Measurements from ENCODE around the gene TNNC2. TPM values are rescaled to one million over a fixed set of nuclear protein-coding genes. Genes with fewer than 3 reads are reported as not detected.

TNNC2 gene
- polyA plus RNA-seq, 1 of the 3 experiments (the other 2 are of a cell fraction) = 1.1 TPM

DNA sequence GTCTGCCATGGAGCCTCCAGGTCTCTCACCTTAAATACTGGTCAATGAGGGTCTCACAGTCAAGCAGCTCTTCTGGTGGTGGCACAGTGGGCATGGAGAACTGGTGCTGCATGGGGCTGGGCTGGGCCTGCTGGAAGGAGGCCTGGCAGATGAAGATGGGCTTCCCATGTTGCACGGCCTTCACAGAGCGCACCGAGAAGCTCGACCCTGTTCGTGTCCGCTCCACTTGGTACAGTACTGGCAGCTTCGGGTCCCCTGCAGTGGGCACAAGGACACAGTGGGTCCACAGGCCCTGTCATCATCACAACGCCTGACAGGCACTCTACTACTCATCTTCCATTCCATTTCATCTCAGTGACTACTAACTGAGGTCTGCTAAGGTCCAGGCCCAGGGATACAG, 21.3 kb upstream of the TNNC2 start:
- ChIA-PET CTCF (interaction anchor here (1.6 kb wide), 1 partner anchor 42 kb away, joined by 3 read pairs; no protein-coding TSS in a partner anchor), POLR2A (interaction anchor here (1.5 kb wide), 1 partner anchor 9 kb away, joined by 3 read pairs; no protein-coding TSS in a partner anchor)
- Histone ChIP-seq H3K9ac (no peak overlapping the region), H2AFZ (ENCODE audit: low read depth) (no peak overlapping the region), H3K4me3 (ENCODE audit: low read depth in 2 of 2, low read length in 1 of 2) (no peak overlapping the region), H4K20me1 (ENCODE audit: insufficient read depth) (no peaks in the 10 kb centered on the region), H3K9me3 (no peaks in the 10 kb centered on the region), H3K4me1 (ENCODE audit: control insufficient read depth in 1 of 2, insufficient read depth in 2 of 2, low read depth in 1 of 2, low read length in 1 of 2) (no peaks in the 10 kb centered on the region), H3K4me2 (no peak overlapping the region), H3K27me3 (ENCODE audit: insufficient read depth) (no peaks in the 10 kb centered on the region), H3K27ac (ENCODE audit: low read depth in 2 of 2, low read length in 1 of 2) (no peak overlapping the region), H3K79me2 (ENCODE audit: insufficient read depth) (peaks cover 7% of the 10 kb centered on the region; the same call in 1 of the 2 replicates), H3K36me3 (replicated peaks in 1 of 2; ENCODE audit: control insufficient read depth in 1 of 2, insufficient read depth in 2 of 2, low read length in 1 of 2) (peaks cover 28 to 33% of the 10 kb centered on the region in 2 experiments), H3F3A (replicated peaks; ENCODE audit: insufficient read depth) (peaks cover 3% of the 10 kb centered on the region), H3K9me2 (no peaks in the 10 kb centered on the region)
- TF ChIP-seq, protein P1, sequence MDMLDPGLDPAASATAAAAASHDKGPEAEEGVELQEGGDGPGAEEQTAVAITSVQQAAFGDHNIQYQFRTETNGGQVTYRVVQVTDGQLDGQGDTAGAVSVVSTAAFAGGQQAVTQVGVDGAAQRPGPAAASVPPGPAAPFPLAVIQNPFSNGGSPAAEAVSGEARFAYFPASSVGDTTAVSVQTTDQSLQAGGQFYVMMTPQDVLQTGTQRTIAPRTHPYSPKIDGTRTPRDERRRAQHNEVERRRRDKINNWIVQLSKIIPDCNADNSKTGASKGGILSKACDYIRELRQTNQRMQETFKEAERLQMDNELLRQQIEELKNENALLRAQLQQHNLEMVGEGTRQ (IDR thresholded peaks at IDR 0.05; ENCODE audit: borderline replicate concordance, low read depth, low read length) = no peak
- TF ChIP-seq MEF2A (IDR thresholded peaks at IDR 0.05; ENCODE audit: borderline replicate concordance, low read depth) (no peak), CHD2 (IDR thresholded peaks at IDR 0.05; ENCODE audit: low read length, partially characterized antibody) (no peak), NRF1 (IDR thresholded peaks at IDR 0.05; ENCODE audit: low read depth, low read length) (no peak), FOSL2 (IDR thresholded peaks at IDR 0.05; ENCODE audit: borderline replicate concordance, low read depth) (no peak), EP300 (IDR thresholded peaks at IDR 0.05; ENCODE audit: borderline replicate concordance in 1 of 2, low read depth in 1 of 2, low read length in 1 of 2) (no peak), MXI1 (IDR thresholded peaks at IDR 0.05; ENCODE audit: low read depth, low read length) (no peak), FOXJ3 (CRISPR knock-in tag; IDR thresholded peaks at IDR 0.05) (no peak), JUND (IDR thresholded peaks at IDR 0.05) (no peak), SMC3 (IDR thresholded peaks at IDR 0.05; ENCODE audit: low read depth, low read length) (no peak), NFIC (IDR thresholded peaks at IDR 0.05; ENCODE audit: borderline replicate concordance) (no peak), EZH2phosphoT487 (IDR thresholded peaks at IDR 0.05; ENCODE audit: borderline replicate concordance, low read depth) (no peak), RFX5 (IDR thresholded peaks at IDR 0.05; ENCODE audit: low read length) (no peak), TEAD4 (IDR thresholded peaks at IDR 0.05; ENCODE audit: borderline replicate concordance, insufficient read depth) (no peak), RAD21 (IDR thresholded peaks at IDR 0.05; ENCODE audit: low read length) (no peak), YY1 (IDR thresholded peaks at IDR 0.05; ENCODE audit: low read depth) (no peak), FOXM1 (IDR thresholded peaks at IDR 0.05; ENCODE audit: low read depth) (no peak), RXRA (IDR thresholded peaks at IDR 0.05; ENCODE audit: borderline replicate concordance, low read depth) (no peak)
- TF ChIP-seq, protein P2, sequence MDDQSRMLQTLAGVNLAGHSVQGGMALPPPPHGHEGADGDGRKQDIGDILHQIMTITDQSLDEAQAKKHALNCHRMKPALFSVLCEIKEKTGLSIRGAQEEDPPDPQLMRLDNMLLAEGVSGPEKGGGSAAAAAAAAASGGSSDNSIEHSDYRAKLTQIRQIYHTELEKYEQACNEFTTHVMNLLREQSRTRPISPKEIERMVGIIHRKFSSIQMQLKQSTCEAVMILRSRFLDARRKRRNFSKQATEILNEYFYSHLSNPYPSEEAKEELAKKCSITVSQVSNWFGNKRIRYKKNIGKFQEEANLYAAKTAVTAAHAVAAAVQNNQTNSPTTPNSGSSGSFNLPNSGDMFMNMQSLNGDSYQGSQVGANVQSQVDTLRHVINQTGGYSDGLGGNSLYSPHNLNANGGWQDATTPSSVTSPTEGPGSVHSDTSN (IDR thresholded peaks at IDR 0.05) = no peak
- TF ChIP-seq, protein P3, sequence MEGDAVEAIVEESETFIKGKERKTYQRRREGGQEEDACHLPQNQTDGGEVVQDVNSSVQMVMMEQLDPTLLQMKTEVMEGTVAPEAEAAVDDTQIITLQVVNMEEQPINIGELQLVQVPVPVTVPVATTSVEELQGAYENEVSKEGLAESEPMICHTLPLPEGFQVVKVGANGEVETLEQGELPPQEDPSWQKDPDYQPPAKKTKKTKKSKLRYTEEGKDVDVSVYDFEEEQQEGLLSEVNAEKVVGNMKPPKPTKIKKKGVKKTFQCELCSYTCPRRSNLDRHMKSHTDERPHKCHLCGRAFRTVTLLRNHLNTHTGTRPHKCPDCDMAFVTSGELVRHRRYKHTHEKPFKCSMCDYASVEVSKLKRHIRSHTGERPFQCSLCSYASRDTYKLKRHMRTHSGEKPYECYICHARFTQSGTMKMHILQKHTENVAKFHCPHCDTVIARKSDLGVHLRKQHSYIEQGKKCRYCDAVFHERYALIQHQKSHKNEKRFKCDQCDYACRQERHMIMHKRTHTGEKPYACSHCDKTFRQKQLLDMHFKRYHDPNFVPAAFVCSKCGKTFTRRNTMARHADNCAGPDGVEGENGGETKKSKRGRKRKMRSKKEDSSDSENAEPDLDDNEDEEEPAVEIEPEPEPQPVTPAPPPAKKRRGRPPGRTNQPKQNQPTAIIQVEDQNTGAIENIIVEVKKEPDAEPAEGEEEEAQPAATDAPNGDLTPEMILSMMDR (IDR thresholded peaks at IDR 0.05) = no peak
- 87% methylated on average over 8 of the region's 8 CpGs for WGBS (ENCODE audit: low lambda C conversion rate)
- no peak for DNase-seq

Measured in SK-N-SH (cell line).